GM19467 (cell line): ENCODE results near the gene SFTPA1.
"Not testable (repeated sequence)": the region's sequence is repeated elsewhere in the genome, so short reads cannot be mapped to it uniquely, and the experiment has no call there.

Source experiments
- ATAC-seq: cut with Tn5 transposase; IDR thresholded peaks from one replicate; pipeline ENCODE4 v1.9.1; 2021; ENCODE audit warnings: mild to moderate bottlenecking, moderate library complexity; ENCODE audit not compliant: unreplicated experiment

The SFTPA1 gene

GRCh38 chr10:79610601-79611191 is at the start of gene SFTPA1:
Gene SFTPA1 (plus strand): TSS chr10:79610939. CDS start chr10:79611826, 887 bp downstream.
- no peak for ATAC-seq

GRCh38 chr10:79561257-79561656 is 49.5 kb upstream of the SFTPA1 start:
- no peak for ATAC-seq

GRCh38 chr10:79562135-79562756 is 48.5 kb upstream of the SFTPA1 start:
- peak; percentile 71 for ATAC-seq

- no peak for ATAC-seq
These were observed 47.3 kb upstream of the SFTPA1 start for GRCh38 chr10:79563426-79563825.

GRCh38 chr10:79570624-79571023 is 40.1 kb upstream of the SFTPA1 start:
- ATAC-seq: not testable (repeated sequence)

GRCh38 chr10:79579361-79579760 is 31.4 kb upstream of the SFTPA1 start:
- no peak for ATAC-seq

- ATAC-seq: no peak
These were observed 29.7 kb upstream of the SFTPA1 start for GRCh38 chr10:79581044-79581443.

GRCh38 chr10:79582096-79582495 is 28.6 kb upstream of the SFTPA1 start:
- ATAC-seq: no peak

GRCh38 chr10:79582954-79583353 is 27.8 kb upstream of the SFTPA1 start:
- not testable (repeated sequence) for ATAC-seq

- ATAC-seq: no peak
These were observed 27.2 kb upstream of the SFTPA1 start for GRCh38 chr10:79583488-79584024.

- no peak for ATAC-seq
These were observed 24.7 kb upstream of the SFTPA1 start for GRCh38 chr10:79585870-79586527.

GRCh38 chr10:79586933-79587332 is 23.8 kb upstream of the SFTPA1 start:
- ATAC-seq: no peak

GRCh38 chr10:79588800-79589199 is 21.9 kb upstream of the SFTPA1 start:
- no peak for ATAC-seq

- no peak for ATAC-seq
These were observed 17.4 kb upstream of the SFTPA1 start for GRCh38 chr10:79593377-79593776.

- not testable (repeated sequence) for ATAC-seq
These were observed 16.2 kb upstream of the SFTPA1 start for GRCh38 chr10:79594565-79594964.

GRCh38 chr10:79595510-79595909 is 15.2 kb upstream of the SFTPA1 start:
- ATAC-seq: no peak

GRCh38 chr10:79599644-79600043 is 11.1 kb upstream of the SFTPA1 start:
- ATAC-seq: not testable (repeated sequence)

- ATAC-seq: no peak
These were observed 8.8 kb upstream of the SFTPA1 start for GRCh38 chr10:79601939-79602338.

- no peak for ATAC-seq
These were observed 7.8 kb upstream of the SFTPA1 start for GRCh38 chr10:79602953-79603352.

- no peak for ATAC-seq
These were observed 6.4 kb upstream of the SFTPA1 start for GRCh38 chr10:79604294-79604693.

- ATAC-seq: no peak
These were observed 5.4 kb upstream of the SFTPA1 start for GRCh38 chr10:79605308-79605707.
